Activated effector memory CD4-positive, alpha-beta T cell treated with Interleukin-2 at 50 U/mL for 16 hours (primary cell): ENCODE results near the gene FAU.
A peak's percentile ranks its signal among the peaks of the same experiment; 100 is the strongest.
"Not testable (repeated sequence)": the region's sequence is repeated elsewhere in the genome, so short reads cannot be mapped to it uniquely, and the experiment has no call there.

ENCODE experiments used
- DNase-seq: peaks from one replicate; pipeline ENCODE4 v3.0.0-alpha.2; 2020

The FAU gene

DNA sequence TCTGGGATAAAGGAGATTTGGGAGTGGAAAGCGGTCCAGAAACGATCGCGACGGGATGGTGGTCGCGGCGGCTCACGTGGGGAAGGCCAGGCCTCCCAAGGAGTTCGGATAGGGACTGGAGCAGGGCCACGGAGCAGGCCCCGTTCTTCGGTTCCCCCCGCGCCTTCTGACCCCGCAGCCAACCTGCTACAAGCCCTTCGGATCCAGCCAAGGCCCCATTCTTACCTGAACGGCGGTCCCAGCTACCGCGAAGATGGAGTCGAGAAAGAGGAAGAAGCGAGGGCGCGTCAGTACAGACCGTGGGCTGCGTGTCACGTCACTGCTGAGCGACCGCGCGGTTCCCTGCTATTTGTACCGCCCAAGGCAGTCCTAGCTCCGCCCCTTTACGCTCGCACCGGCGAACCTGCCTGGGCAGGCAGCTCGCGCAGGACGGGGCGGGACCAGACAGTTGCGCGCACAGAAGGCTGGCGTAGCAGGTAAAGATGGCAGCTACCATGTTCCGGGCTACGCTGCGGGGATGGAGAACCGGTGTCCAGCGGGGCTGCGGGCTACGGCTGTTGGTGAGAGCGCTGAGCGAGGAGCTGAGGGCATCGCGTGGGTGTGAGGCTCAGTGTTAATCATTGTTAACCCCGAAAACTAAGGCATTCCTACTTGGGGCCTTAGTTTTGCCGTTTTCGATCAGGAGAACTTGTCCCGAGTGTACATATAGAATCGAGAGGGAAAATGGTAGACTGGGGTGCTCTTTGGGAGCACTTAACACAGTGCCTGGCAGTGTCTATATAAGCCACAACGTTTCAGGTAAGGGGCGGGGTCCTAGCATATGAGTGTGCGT lies at the start of gene FAU, which contains the start of gene MRPL49:
FAU (minus strand) TSS at position 270 of the 832 bp plus-strand sequence. CDS start 321 bp downstream, outside the sequence.
MRPL49 (plus strand) TSS at position 457 of the 832 bp plus-strand sequence; CDS start at position 483, 26 bp downstream.
- peak; percentile 98 for DNase-seq

DNA sequence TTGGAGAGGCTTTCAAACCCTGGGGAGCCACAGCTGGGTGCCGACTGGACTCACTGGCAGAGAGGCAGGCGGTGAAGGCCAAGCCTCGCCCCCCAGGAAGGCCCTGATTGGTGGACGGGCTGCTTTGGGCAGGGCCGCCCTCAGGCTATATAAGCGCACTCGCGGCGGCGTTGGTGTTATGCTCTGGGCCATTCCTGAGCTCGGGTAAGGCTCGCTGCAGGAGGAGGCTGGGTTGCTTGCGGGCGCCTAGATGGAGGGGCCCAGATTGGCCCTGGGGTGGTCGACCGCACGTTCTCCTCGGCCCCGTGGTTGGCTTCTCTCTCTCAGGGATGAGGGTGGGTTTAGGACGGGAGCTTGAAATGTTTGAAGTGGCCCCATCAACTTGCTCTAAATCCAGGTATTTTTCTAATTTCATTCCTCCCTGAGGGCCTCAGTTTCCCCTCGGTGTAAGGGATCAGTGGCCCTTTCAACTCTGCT lies 48.2 kb upstream of the FAU start, which contains the start of gene SPDYC:
SPDYC (plus strand) TSS at position 176 of the 477 bp plus-strand sequence. CDS start 1,125 bp downstream, outside the sequence.
- no peak for DNase-seq

DNA sequence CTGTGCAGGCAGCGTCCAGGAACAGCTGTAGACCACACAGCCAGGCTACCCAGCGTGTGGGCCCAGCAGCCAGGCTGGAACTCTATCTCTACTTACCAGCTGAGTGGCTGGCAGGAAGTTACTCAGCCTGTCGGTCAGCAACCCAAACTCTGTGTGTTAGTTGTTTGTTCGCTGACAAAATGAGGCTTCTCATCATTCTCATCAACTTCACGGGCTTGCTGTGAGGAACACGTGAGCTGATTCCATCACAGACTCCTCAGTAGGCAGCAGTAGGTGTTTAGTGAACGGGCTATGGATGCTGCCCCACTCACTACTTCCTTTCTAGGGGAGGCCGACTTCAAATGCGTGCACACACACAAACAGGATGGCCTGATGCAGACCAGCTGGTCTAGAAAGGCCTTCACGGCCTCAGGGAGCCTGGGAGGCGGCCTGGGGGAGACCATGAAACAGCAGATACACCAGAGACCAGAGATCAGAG lies 47.3 kb upstream of the FAU start:
- DNase-seq = no peak

- no peak for DNase-seq
These were observed 45.7 kb upstream of the FAU start for GRCh38 chr11:65167656-65168055.

GRCh38 chr11:65166893-65167292 lies 45.0 kb upstream of the FAU start:
- DNase-seq = no peak

DNA sequence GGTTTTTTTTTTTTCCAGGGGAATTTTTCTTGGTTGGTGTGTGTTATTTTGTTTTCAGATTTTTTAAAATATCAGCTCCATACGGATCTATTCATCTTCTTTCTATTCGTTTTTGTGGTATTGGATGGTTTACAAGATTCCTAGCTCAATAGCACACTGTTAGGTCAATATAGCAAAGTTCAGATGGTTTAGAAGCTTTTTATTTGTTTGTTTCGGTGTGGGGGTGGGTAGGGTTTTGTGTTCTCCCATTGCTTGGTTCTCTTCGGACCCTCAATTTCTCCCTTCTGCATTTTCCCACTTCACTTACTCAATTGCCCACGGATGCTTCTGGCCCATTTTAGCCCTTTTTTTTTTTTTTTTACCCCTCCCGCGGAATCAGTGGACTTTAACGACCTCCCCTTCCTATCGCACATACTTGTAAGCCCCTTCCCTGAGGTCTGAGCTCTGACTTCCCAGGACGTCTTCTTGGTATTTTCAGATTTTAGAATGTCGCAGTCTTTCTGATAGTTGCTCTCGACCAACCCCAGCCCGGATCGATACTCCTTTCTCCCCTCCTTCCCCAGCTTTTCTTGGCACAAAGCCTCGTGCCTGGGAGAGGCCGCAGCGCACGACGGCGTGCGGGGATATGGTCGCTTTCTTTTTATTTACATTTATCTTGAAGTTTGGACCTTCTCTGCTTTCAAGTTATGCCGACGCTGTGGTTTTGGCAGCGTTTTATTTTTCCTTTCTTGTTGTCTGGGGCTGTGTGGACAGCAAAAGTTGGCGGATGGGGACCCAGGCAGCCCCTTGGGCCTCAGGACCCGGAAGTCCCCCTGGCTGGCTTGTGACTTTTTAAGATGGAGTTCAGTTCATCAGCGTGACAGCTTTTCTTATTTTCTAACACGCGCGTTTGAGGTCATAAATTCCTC lies 43.7 kb upstream of the FAU start:
- no peak for DNase-seq

GRCh38 chr11:65163684-65164083 lies 41.8 kb upstream of the FAU start:
- DNase-seq = no peak

DNA sequence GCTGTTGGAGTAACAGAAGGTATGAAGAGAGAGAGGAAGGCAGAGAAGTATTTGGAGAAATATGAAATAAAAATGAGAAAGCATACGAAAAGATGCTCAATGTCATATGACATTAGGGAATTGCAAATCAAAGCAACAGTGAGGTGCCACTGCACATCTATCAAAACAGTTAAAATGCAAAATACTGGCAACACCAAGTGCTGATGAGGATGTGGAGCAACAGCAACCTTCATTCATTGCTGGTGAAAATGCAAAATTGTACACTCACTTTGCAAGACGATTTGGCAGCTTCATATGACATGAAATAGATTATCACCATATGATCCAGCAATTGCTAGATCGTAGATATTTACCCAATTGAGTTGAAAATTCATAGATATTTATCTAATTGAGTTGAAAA lies 38.7 kb upstream of the FAU start:
- no peak for DNase-seq

- DNase-seq = no peak
These were observed 37.1 kb upstream of the FAU start for GRCh38 chr11:65159012-65159411.

DNA sequence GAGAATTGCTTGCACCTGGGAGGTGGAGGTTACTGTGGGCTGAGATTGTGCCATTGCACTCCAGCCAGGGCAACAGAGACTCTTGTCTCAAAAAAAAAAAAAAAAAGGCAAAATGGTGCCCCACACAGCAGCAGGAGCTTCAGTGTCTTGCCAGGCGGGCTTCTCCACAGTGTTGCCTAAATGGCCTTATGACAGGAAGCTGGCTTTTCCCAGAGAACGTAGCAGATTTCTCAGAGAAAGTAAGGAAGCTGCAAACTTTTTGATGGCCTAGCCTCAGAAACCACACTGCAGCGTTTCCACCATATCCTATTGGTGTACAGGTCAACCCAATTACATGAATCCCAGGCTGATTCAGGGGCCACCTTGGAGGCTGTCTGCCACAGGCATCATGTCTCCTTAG lies 35.4 kb upstream of the FAU start:
- no peak for DNase-seq

DNA sequence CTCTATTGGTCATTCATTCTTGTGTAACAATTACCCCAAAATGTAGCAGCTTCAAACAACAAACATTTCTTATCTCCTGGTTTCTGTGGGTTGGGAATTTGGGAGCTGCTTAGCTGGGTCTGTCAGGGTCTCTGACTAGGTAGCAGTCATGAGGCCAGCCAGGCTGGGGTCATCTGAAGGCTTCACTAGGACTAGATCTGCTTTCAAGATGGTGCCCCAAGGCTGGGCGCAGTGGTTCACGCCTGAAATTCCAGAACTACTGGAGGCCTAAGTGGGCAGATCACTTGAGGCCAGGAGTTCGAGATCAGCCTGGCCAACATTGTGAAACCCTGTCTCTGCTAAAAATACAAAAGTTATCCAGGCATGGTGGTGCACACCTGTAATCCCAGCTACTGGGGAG lies 35.0 kb upstream of the FAU start:
- DNase-seq = no peak

GRCh38 chr11:65156256-65156655 lies 34.3 kb upstream of the FAU start:
- DNase-seq = no peak

- no peak for DNase-seq
These were observed 30.2 kb upstream of the FAU start for GRCh38 chr11:65152122-65152521.

DNA sequence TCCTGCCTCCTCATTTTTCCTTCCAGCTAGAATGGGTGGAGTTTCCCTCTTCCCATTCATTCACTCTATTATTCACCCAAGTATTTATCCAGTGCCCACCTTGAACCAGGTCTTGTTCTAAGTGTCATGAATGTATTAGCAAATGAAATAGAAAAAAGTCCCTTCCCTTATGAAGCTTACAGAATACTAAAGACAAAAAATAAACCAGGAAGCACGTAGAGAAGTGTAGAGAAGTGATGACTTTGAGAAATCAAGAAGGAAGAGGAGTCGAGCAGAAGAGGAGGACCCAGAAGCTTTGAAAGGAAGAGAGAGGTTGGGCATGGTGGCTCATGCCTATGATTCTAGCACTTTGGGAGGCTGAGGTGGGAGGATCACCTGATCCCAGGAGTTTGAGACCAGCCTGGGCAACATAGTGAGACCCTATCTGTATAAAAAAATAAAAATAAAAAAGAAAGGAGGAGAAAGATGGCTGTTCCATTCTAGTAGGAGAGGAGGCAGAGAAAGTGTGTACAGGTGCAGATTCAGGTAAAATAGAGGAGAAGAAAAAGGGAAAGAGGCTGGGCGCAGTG lies 29.5 kb upstream of the FAU start:
- no peak for DNase-seq

GRCh38 chr11:65150509-65151299 lies 28.8 kb upstream of the FAU start:
- DNase-seq = no peak

DNA sequence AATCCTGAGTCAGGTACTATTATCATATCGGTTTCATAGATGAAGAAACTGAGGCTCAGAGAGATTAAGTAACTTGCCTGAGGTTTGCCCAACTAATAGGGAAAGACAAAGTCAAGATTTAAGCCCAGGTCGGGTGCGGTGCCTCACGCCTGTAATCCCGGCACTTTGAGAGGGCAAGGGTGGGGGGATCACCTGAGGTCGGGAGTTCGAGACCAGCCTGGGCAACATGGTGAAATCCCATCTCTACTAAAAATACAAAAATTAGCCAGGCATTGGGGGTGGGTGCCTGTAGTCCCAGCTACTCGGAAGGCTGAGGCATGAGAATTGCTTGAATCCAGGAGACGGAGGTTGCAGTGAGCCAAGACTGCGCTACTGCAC lies 28.2 kb upstream of the FAU start:
- not testable (repeated sequence) for DNase-seq

DNA sequence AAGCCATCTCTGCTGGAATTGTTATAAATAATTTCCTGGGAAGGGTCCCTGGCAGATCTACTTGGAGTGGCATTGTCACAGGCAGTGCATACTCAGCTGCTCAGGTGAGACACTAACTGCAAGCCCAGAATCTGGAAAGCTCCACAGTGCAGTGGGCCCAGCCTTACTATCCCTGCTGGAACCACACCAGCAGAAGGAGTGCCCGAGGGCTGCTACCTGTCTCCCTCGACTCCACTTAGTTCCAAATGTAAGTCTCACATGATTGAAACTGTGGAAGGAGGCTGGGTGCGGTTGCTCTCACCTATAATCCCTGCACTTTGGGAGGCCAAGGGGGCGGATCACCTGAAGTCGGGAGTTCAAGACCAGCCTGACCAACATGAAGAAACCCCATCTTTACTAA lies 26.7 kb upstream of the FAU start:
- no peak for DNase-seq

- no peak for DNase-seq
These were observed 25.6 kb upstream of the FAU start for GRCh38 chr11:65147352-65148075.

DNA sequence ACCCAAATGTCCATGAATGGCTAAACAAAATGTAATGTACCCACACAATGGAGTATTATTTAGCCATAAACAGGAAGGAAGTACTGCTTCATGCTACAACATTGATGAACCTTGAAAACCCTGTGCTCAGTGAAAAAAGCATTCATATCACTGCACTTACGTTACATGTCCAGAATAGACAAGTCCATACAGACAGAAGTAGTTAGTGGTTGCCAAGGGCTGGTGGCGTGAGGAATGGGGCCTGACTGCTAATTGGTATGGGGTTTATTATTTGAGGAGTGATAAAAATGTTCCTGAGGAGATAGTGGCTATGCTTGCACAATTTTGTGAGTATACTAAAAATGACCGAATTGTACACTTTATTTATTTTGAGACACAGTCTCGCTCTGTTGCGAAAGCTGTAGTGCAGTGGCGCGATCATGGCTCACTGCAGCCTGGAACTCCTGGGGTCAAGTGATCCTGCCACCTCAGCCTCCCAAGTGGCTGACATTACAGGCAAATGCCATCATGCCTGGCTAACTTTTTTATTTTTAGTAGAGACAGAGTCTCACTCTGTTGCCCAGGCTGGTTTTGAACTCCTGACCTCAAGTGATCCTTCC lies 20.1 kb upstream of the FAU start:
- DNase-seq = no peak

DNA sequence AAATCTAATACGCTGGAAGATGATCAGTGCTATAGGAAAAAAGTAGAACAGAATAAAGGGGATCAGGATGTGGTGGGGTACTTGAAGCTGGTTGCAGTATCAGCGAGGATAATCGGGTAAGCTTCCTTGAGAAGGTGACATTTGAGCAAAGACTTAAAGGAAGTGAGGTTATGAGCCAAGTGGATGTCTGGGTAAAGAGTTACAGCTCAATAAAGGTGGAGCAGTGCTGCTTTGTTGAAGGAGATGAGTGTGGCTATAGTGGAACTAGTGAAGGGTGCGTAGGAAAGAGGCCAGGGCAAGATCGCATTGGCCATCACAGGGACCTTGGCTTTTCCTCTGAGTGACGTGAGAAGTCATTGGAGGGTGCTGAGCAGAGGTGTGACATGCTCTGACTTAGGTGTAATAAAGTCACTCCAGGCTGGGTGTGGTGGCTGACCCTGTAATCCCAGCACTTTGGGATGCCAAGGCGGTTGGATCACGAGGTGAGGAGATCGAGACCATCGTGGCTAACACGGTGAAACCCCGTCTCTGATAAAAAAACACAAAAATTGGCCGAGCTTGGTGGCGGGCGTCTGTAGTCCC lies 14.7 kb upstream of the FAU start:
- DNase-seq = no peak
